Lower leg skin (tissue), 3 donors: ENCODE data around the gene ADAMTS14.

Source experiments
- CTCF ChIP-seq, 3 donors: fragments of 450-650 bp; IDR thresholded peaks; one replicate each; pipeline ENCODE4 v1.5.1; 2016; ENCODE audit warnings: antibody characterized with exemption in 3 of 3, mild to moderate bottlenecking in 3 of 3, moderate library complexity in 2 of 3
- POLR2A ChIP-seq, 2 donors: fragments of 450-650 bp; IDR thresholded peaks; one replicate each; pipeline ENCODE4 v1.6.1; 2016 to 2017; ENCODE audit warnings: antibody characterized with exemption in 2 of 2, mild to moderate bottlenecking in 1 of 2, moderate library complexity in 1 of 2

DNA sequence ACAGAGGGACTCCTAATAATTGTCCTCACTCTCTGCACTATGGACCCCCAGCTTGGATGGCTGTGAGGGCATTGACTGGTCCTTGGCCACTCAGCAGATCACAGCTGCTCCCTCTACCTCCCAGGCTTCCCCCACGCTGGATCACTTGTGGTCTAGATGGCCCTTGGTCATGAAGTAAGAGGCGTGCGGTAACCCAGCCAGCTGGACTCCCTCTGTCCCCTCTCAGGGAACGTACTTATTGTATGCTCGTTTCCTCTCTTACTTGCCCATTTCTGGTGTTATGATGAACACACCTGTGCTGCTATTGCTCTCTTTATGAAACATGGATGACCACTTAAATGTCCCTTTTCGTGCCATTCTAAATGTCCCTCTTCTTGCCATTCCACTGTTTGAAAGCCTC, 19.3 kb downstream of the ADAMTS14 start:
- TF ChIP-seq POLR2A (IDR thresholded peaks at IDR 0.05) (no peak), CTCF (IDR thresholded peaks at IDR 0.05) (no peak)
